ENCODE data around the gene LRMDA.

- TF ChIP-seq CTCF (IDR thresholded peaks at IDR 0.05): no peak
- no peak for TF ChIP-seq EP300 (IDR thresholded peaks at IDR 0.05)
- TF ChIP-seq POLR2A (IDR thresholded peaks at IDR 0.05): no peak
These were observed 1061.5 kb downstream of the LRMDA start for GRCh38 chr10:76492678-76493472.

Data from tibial nerve (tissue), 4 donors.